ENCODE data around the gene TRAK1.

DNA sequence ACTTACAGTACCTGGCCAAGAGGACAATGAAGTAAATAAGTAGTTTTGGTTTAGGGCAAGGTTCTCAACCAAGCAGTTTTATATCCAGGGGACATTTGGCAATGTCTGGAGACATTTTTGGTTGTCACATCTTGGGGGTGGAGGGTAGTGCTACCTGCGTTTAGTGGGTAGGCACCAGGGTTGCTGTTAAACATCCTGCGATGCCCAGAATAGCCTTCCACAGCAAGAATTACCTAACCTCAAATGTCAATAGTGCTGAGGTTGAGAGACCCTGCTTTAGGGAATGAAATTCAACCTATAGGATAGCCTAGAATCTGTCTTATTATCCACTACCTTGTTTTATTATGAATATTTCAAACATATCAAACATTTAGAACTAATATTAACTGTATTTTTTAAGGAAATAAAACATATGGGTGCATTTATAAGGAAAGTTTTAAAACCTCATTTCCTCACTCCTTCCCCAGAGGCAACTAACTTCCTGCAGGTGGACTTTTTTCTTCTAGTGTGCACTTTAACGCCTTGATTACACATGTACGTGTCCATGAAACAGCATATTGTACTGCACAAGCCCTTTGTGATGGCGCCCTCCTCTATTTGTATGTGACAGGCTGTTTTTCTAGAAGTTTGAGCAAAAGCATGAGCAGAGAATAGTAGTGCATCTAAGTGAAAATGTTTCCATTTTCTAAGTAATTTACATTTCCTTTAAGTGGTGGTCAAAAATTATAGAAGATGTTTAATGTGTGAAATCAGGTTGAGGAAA is 57.1 kb downstream of the TRAK1 start:
- TF ChIP-seq, protein P1, sequence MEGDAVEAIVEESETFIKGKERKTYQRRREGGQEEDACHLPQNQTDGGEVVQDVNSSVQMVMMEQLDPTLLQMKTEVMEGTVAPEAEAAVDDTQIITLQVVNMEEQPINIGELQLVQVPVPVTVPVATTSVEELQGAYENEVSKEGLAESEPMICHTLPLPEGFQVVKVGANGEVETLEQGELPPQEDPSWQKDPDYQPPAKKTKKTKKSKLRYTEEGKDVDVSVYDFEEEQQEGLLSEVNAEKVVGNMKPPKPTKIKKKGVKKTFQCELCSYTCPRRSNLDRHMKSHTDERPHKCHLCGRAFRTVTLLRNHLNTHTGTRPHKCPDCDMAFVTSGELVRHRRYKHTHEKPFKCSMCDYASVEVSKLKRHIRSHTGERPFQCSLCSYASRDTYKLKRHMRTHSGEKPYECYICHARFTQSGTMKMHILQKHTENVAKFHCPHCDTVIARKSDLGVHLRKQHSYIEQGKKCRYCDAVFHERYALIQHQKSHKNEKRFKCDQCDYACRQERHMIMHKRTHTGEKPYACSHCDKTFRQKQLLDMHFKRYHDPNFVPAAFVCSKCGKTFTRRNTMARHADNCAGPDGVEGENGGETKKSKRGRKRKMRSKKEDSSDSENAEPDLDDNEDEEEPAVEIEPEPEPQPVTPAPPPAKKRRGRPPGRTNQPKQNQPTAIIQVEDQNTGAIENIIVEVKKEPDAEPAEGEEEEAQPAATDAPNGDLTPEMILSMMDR (IDR thresholded peaks at IDR 0.05), result no peak
- TF ChIP-seq EZH2 (IDR thresholded peaks at IDR 0.05; ENCODE audit: borderline replicate concordance, insufficient read depth, low read depth, low read length, poor library complexity, severe bottlenecking), result no peak

All from B cell (primary cell).